H1 (cell line): ENCODE measurements around the gene LRRC4C. TPM values are rescaled to one million over a fixed set of nuclear protein-coding genes. Genes with fewer than 3 reads are reported as not detected.

Experiments
- CTCF ChIA-PET: fragments of 300-600 bp; sonication (Branson Sonifier 250); formaldehyde crosslinking; loops from one replicate; lab custom pipeline; 2021; ENCODE audit not compliant: partially characterized antibody; lab: Charles Lee
- POLR2A ChIA-PET: fragments of 300-600 bp; sonication (Branson Sonifier 250); formaldehyde crosslinking; loops from one replicate; lab custom pipeline; 2021; ENCODE audit warnings: inconsistent platforms; ENCODE audit not compliant: partially characterized antibody; lab: Charles Lee
- DNase-seq, 2 experiments: peaks; one replicate each; pipeline versions ENCODE4 v3.0.0 to v3.0.0-alpha.2; 2010 to 2022; ENCODE audit warnings: low spot score in 2 of 2, low read depth in 1 of 2, mixed read lengths in 1 of 2
- FAIRE-seq: peaks from 2 replicates; lab custom pipeline; 2011; peaks lifted over from hg19 to GRCh38; lab: Jason Lieb, UNC
- H2AFZ ChIP-seq: 2 replicates; pipeline ENCODE4 v1.8.1; 2012; ENCODE audit warnings: low read length, inconsistent platforms
- H2AK5ac ChIP-seq: 2 replicates; pipeline ENCODE4 v1.6.1; 2013; ENCODE audit warnings: low read depth, low read length
- H2BK120ac ChIP-seq: replicated peaks from 2 replicates; pipeline ENCODE3; 2013; ENCODE audit warnings: low read depth, low read length, inconsistent platforms
- H2BK12ac ChIP-seq: 2 replicates; pipeline ENCODE4 v1.6.1; 2013; ENCODE audit warnings: low read depth, low read length
- H2BK15ac ChIP-seq: 2 replicates; pipeline ENCODE4 v1.6.1; 2013; ENCODE audit warnings: low read length
- H2BK20ac ChIP-seq: 2 replicates; pipeline ENCODE4 v1.6.1; 2013; ENCODE audit warnings: low read length
- H2BK5ac ChIP-seq: 2 replicates; pipeline ENCODE4 v1.6.1; 2013; ENCODE audit warnings: low read depth, low read length
- H3K14ac ChIP-seq: 2 replicates; pipeline ENCODE4 v1.6.1; 2013; ENCODE audit warnings: inconsistent platforms; ENCODE audit not compliant: insufficient read length
- H3K18ac ChIP-seq: 2 replicates; pipeline ENCODE4 v1.6.1; 2013; ENCODE audit warnings: low read length; ENCODE audit errors: extremely low read depth
- H3K23ac ChIP-seq: 2 replicates; pipeline ENCODE4 v1.6.1; 2013; ENCODE audit warnings: inconsistent platforms; ENCODE audit not compliant: insufficient read length
- H3K23me2 ChIP-seq: 2 replicates; pipeline ENCODE4 v1.6.1; 2013; ENCODE audit warnings: low read depth, low read length
- H3K27ac ChIP-seq: 2 replicates; pipeline ENCODE4 v1.6.1; 2011; ENCODE audit warnings: low read depth, low read length, inconsistent platforms
- H3K27me3 ChIP-seq, 4 experiments: replicated peaks in 1 of 4; 1 replicate in 1 of 4; 2 replicates in 3 of 4; pipeline versions ENCODE4 v1.6.1 to v1.8.1; 2011 to 2013; ENCODE audit warnings: low read length in 3 of 4, mild to moderate bottlenecking in 3 of 4, inconsistent platforms in 2 of 4, mixed read lengths in 2 of 4, moderate library complexity in 1 of 4; ENCODE audit not compliant: control insufficient read depth in 3 of 4, insufficient read depth in 3 of 4; ENCODE audit errors: extremely low read depth in 1 of 4
- H3K36me3 ChIP-seq, 4 experiments: 2 replicates each; pipeline versions ENCODE4 v1.6.1 to v1.8.1; 2011 to 2013; ENCODE audit warnings: mild to moderate bottlenecking in 4 of 4, low read length in 3 of 4, moderate library complexity in 2 of 4, control low read depth in 1 of 4, inconsistent platforms in 1 of 4; ENCODE audit not compliant: insufficient read depth in 4 of 4, control insufficient read depth in 2 of 4
- H3K4ac ChIP-seq: replicated peaks from 2 replicates; pipeline ENCODE3; 2013; ENCODE audit warnings: low read length, low read depth, mixed read lengths, inconsistent platforms; ENCODE audit not compliant: insufficient read length
- H3K4me1 ChIP-seq, 4 experiments: replicated peaks in 1 of 4; 1 replicate in 1 of 4; 2 replicates in 3 of 4; pipeline versions ENCODE4 v1.6.1 to v1.8.1; 2011 to 2013; ENCODE audit warnings: low read length in 3 of 4, inconsistent platforms in 2 of 4, mixed read lengths in 1 of 4; ENCODE audit not compliant: insufficient read depth in 4 of 4, control insufficient read depth in 3 of 4
- H3K4me2 ChIP-seq, 2 experiments: 2 replicates each; pipeline versions ENCODE4 v1.6.1 to v1.8.1; 2011 to 2013; ENCODE audit warnings: low read depth in 2 of 2, low read length in 2 of 2, control low read depth in 1 of 2, inconsistent platforms in 1 of 2, mild to moderate bottlenecking in 1 of 2; ENCODE audit not compliant: insufficient read depth in 1 of 2
- H3K4me3 ChIP-seq, 4 experiments: fragments of 200-600, 300-600 bp in 1 of 4; sonication (generic), shearing (Covaris generic), sonication (Bioruptor Twin) in 1 of 4; 2 replicates each; pipeline versions ENCODE4 v1.5.1 to v1.8.1; 2011 to 2016; ENCODE audit warnings: low read length in 4 of 4, low read depth in 3 of 4, control low read depth in 2 of 4, inconsistent platforms in 2 of 4, mild to moderate bottlenecking in 2 of 4, mixed read lengths in 1 of 4, moderate library complexity in 1 of 4; ENCODE audit not compliant: insufficient read depth in 2 of 4; ENCODE audit errors: extremely low read depth in 1 of 4
- H3K56ac ChIP-seq: replicated peaks from 2 replicates; pipeline ENCODE3; 2013; ENCODE audit warnings: low read depth, mild to moderate bottlenecking, mixed read lengths, low read length, inconsistent platforms; ENCODE audit not compliant: insufficient read length
- H3K79me1 ChIP-seq: 2 replicates; pipeline ENCODE4 v1.6.1; 2013; ENCODE audit warnings: low read depth, low read length, control low read depth
- H3K79me2 ChIP-seq, 2 experiments: 2 replicates each; pipeline versions ENCODE4 v1.6.1 to v1.8.1; 2012 to 2013; ENCODE audit warnings: low read length in 2 of 2, mild to moderate bottlenecking in 2 of 2, inconsistent platforms in 1 of 2; ENCODE audit not compliant: insufficient read depth in 2 of 2, control insufficient read depth in 1 of 2
- H3K9ac ChIP-seq, 4 experiments: replicated peaks in 1 of 4; 1 replicate in 1 of 4; 2 replicates in 3 of 4; pipeline versions ENCODE4 v1.6.1 to v1.8.1; 2011 to 2013; ENCODE audit warnings: low read depth in 3 of 4, low read length in 3 of 4, control low read depth in 2 of 4, mild to moderate bottlenecking in 2 of 4, moderate library complexity in 2 of 4, inconsistent platforms in 1 of 4; ENCODE audit errors: extremely low read depth in 1 of 4
- H3K9me3 ChIP-seq, 2 experiments: 2 replicates each; pipeline versions ENCODE4 v1.6.1 to v1.8.1; 2012 to 2013; ENCODE audit warnings: mild to moderate bottlenecking in 2 of 2, moderate library complexity in 2 of 2, control low read depth in 1 of 2, inconsistent platforms in 1 of 2, low read depth in 1 of 2, low read length in 1 of 2, mixed read lengths in 1 of 2; ENCODE audit not compliant: insufficient read depth in 2 of 2
- H4K20me1 ChIP-seq, 2 experiments: replicated peaks in 1 of 2; 2 replicates each; pipeline versions ENCODE3 to v1.8.1; 2011 to 2013; ENCODE audit warnings: inconsistent platforms in 2 of 2, low read length in 2 of 2, mild to moderate bottlenecking in 1 of 2; ENCODE audit not compliant: insufficient read depth in 2 of 2, control insufficient read depth in 1 of 2
- H4K5ac ChIP-seq: 2 replicates; pipeline ENCODE4 v1.6.1; 2013; ENCODE audit warnings: low read length, low read depth, mixed read lengths, inconsistent platforms; ENCODE audit not compliant: insufficient read length
- H4K8ac ChIP-seq: 2 replicates; pipeline ENCODE4 v1.8.0; 2013; ENCODE audit warnings: mild to moderate bottlenecking, moderate library complexity, low read length, inconsistent platforms; ENCODE audit not compliant: insufficient read depth; ENCODE audit errors: extremely low read depth
- H4K91ac ChIP-seq: replicated peaks from 2 replicates; pipeline ENCODE3; 2013; ENCODE audit warnings: low read length, mixed read lengths, inconsistent platforms; ENCODE audit not compliant: insufficient read length
- HDAC2 ChIP-seq, 2 experiments: fragments of 300-600 bp in 1 of 2; sonication (generic) in 1 of 2; IDR thresholded peaks; 2 replicates each; pipeline ENCODE4 v1.6.1; 2011 to 2012; ENCODE audit warnings: low read depth in 2 of 2, low read length in 2 of 2, mild to moderate bottlenecking in 2 of 2, moderate library complexity in 2 of 2, borderline replicate concordance in 1 of 2, inconsistent platforms in 1 of 2
- NANOG ChIP-seq: IDR thresholded peaks from 2 replicates; pipeline ENCODE4 v1.6.1; 2011; ENCODE audit warnings: low read length, low read depth, mild to moderate bottlenecking, inconsistent platforms; ENCODE audit not compliant: insufficient read depth, poor library complexity, severe bottlenecking
- POLR2A ChIP-seq, 2 experiments: IDR thresholded peaks; 1 replicate in 1 of 2; 2 replicates in 1 of 2; pipeline ENCODE4 v1.6.1; 2011; ENCODE audit warnings: low read depth in 2 of 2, low read length in 2 of 2, mild to moderate bottlenecking in 2 of 2; ENCODE audit errors: control extremely low read depth in 1 of 2
- WGBS, 2 experiments: shearing (Covaris generic) in 1 of 2; methylation state at CpG; one replicate each; pipeline versions ENCODE4 v1.1.6 to v1.1.7; 2013 to 2015; ENCODE audit warnings: low lambda C conversion rate in 2 of 2, mixed read lengths in 2 of 2, inconsistent platforms in 1 of 2, low coverage in 1 of 2, missing lambda C conversion rate in 1 of 2; ENCODE audit not compliant: insufficient replicate concordance in 2 of 2, insufficient coverage in 1 of 2, insufficient read length in 1 of 2; ENCODE audit errors: extremely low coverage in 1 of 2, missing lambda C conversion rate in 1 of 2; 5-methylcytosine and 5-hydroxymethylcytosine counted together
- polyA plus RNA-seq, 7 experiments: library from polyadenylated mRNA; depleted of rRNA in 3 of 7; stranded (reverse) in 5 of 7; unstranded in 2 of 7; fragments of >200 nt in 5 of 7; fragments of 200-250 nt in 2 of 7; gene quantifications; 1 replicate in 5 of 7; 2 replicates in 1 of 7; 4 replicates in 1 of 7; pipeline versions ENCODE4 v1.2.1 to v1.2.3, GENCODE V29; 2011 to 2013; ENCODE audit warnings: missing spikeins in 2 of 7, mixed read lengths in 2 of 7
- total RNA-seq: library from RNA; stranded (reverse); fragmentation: NEBNext Ultra II Directional; extraction: Animal tissue kit (Norgen Biotek cat#: 25700); gene quantifications from 2 replicates; pipeline ENCODE4 v1.2.1, GENCODE V29; 2021
- TF ChIP-seq, protein P1 (sequence below): IDR thresholded peaks from 2 replicates; pipeline ENCODE4 v1.6.1; 2011; ENCODE audit warnings: low read depth, mild to moderate bottlenecking, low read length; ENCODE audit not compliant: insufficient read depth

LRRC4C gene
- total and polyA plus RNA-seq, 2 of the 8 experiments (the other 6 are each of a cell fraction or from before 2014, with no cell fraction given), result 0.23 to 2.2 TPM

DNA sequence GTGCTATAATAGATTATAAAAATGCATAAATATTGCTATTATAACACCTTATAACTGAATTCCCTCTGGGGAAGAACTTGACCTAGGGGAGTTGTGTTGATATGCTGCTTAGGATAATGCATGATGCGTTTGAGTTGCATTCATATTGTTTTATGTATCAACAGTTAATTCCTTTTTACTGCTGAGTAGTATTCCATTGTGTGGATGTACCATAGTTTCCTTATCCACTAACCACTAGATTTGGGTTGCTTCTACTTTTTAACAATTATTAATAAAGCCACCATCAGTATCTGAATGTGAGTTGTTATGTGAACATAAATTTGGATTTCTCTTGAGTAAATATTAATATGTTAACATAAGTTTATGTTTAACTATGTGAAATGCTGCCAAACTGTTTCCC lies 19.7 kb upstream of the LRRC4C start:
- Histone ChIP-seq H3K56ac (no peak overlapping the region), H3K27me3 (no peaks in the 10 kb centered on the region), H2AK5ac (no peak overlapping the region), H3K23ac (no peak overlapping the region), H3K4me1 (no peaks in the 10 kb centered on the region), H2BK120ac (no peak overlapping the region), H3K9me3 (peaks cover 0 to 4% of the 10 kb centered on the region in 2 experiments; a peak in 1 of 4 replicates), H3K23me2 (no peaks in the 10 kb centered on the region), H2BK15ac (no peak overlapping the region), H3K18ac (no peak overlapping the region), H3K79me2 (no peaks in the 10 kb centered on the region), H4K91ac (no peak overlapping the region), H3K4ac (no peak overlapping the region), H2AFZ (no peak overlapping the region), H3K79me1 (no peaks in the 10 kb centered on the region), H3K4me2 (no peak overlapping the region), H4K8ac (no peak overlapping the region), H3K27ac (no peak overlapping the region), H3K36me3 (no peaks in the 10 kb centered on the region), H4K5ac (no peak overlapping the region), H2BK12ac (no peak overlapping the region), H4K20me1 (no peaks in the 10 kb centered on the region), H2BK5ac (no peak overlapping the region), H3K9ac (no peak overlapping the region), H3K4me3 (no peak overlapping the region), H2BK20ac (no peak overlapping the region), H3K14ac (no peak overlapping the region)
- CTCF ChIA-PET, result no interaction called here
- POLR2A ChIA-PET, result no interaction called here
- DNase-seq (no peak), FAIRE-seq (no peak)
- WGBS, 2 experiments, result 89% methylated on average over 1 of the region's 1 CpG; no CpG with 5 or more reads in 1 of the 2 experiments
- no peak for TF ChIP-seq NANOG
- no peak for TF ChIP-seq HDAC2 (IDR thresholded peaks at IDR 0.05; ENCODE audit: borderline replicate concordance in 1 of 2, low read depth in 2 of 2, low read length in 2 of 2)
- TF ChIP-seq, protein P1, sequence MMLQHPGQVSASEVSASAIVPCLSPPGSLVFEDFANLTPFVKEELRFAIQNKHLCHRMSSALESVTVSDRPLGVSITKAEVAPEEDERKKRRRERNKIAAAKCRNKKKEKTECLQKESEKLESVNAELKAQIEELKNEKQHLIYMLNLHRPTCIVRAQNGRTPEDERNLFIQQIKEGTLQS, result no peak
- TF ChIP-seq POLR2A (IDR thresholded peaks at IDR 0.05; ENCODE audit: control extremely low read depth in 1 of 2, low read depth in 2 of 2, low read length in 2 of 2), result no peak
